GM19035 (cell line): ENCODE data around the gene TYMP.
A peak's percentile ranks its signal among the peaks of the same experiment; 100 is the strongest.

ENCODE experiments used
- ATAC-seq: cut with Tn5 transposase; IDR thresholded peaks from one replicate; pipeline ENCODE4 v1.9.1; 2021; ENCODE audit not compliant: unreplicated experiment

TYMP gene

GRCh38 chr22:50563413-50564160, 33.8 kb upstream of the TYMP start:
- no peak for ATAC-seq

DNA sequence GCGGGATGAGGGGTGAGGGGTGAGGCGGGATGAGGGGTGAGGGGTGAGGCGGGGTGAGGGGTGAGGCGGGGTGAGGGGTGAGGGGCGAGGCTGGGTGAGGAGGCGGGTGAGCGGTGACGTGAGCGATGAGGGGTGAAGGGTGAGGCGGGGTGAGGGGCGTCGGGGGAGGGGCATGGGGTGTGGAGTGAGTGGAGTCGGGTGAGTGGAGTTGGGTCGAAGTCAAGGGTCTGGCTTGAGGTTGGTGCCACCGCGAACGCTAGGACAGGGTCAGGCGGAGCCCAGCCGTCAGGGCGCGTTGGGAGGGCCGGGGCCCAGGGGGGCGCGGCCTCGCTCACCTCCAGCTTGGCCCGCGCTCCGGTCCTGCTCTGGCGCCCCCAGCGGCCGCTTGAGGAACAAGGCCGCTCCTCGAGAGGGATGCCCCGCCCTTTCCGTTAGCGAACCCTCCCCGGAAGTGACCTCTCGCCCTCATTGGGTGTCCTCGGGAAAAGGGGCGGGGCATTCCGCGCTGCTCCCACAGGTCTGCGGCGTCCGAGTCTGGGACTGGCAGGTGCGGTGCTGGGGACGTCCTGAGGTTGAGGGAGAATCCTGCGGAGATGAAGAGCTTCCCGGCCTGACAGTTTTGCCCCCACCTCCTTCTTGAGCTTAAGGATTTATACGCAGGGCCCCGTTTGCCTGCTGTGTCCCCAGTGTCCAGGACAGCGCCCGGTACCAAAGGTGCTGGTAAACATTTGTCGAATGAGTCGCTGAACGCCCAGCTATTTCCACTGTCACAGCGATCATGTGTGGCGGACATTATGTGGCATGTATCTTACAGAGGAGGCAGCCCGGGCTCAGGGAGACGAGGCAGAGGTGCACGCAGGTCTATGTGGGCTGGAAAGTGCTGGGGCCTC, 33.0 kb upstream of the TYMP start, which contains the start of gene SYCE3:
Gene SYCE3 (minus strand): TSS at position 397 of the 890 bp plus-strand sequence. CDS start 6,514 bp downstream, outside the sequence.
- ATAC-seq: peak; percentile 95

GRCh38 chr22:50561401-50562358, 31.9 kb upstream of the TYMP start:
- ATAC-seq: no peak

DNA sequence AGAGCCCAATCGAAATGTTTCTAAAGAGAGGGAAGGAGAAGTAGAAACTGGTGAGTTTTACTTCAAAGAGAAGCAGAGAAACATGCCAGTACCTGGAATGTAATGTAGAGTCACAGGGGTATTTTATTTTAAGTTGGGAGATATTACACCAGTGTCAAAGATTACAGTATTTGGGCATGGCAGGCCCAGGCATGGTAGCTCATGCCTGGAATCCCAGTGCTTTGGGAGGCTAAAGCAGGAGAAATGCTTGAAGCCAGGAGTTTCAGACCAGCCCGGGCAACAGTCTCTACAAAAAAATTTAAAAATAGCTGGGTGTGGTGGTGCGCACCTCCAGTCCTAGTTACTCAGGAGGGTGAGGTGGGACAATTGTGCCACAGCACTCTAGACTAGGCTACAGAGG, 30.2 kb upstream of the TYMP start:
- ATAC-seq: no peak

GRCh38 chr22:50556703-50557102, 26.9 kb upstream of the TYMP start:
- no peak for ATAC-seq

GRCh38 chr22:50553310-50553709, 23.5 kb upstream of the TYMP start:
- ATAC-seq: no peak

GRCh38 chr22:50551160-50551752, 21.4 kb upstream of the TYMP start:
- no peak for ATAC-seq

GRCh38 chr22:50550395-50550794, 20.6 kb upstream of the TYMP start:
- ATAC-seq: no peak

- ATAC-seq: no peak
These were observed 19.3 kb upstream of the TYMP start for GRCh38 chr22:50548921-50549790.

DNA sequence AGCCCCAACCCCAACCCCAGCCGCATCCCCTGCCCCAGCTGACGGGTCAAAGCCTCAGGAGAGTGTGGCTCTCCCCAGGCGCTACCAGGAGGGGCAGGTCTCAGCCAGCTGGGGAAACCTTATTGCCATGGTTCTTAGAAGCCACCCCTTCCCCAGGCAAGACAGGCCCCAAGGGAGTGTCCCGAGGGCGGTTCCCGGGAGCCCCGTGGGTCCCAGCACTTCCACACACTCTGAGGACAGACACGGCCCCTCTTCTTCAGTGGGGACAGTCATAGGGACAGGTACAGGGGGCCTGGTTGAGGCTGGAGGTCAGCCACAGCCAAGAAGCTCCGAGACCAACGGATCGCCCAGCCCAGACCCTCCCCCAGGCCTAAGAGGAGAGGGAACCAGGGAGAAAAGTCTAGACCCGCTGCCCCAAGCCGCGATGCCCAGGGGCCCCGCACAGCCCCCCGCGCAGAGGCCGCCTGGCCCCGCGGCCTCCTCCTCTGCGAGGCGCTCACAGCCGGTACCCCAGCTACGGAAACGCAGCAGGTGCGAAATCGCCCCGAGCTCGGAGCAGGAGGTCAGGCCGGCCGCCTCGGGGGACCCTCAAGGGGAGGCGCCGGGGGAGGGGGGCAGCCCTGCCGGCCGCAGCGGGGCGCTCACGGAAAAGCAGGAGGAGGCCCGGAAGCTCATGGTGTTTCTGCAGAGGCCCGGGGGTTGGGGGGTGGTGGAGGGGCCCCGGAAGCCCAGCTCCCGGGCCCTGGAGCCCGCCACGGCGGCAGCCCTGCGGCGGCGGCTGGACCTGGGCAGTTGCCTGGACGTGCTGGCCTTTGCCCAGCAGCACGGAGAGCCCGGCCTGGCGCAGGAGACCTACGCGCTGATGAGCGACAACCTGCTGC, 18.5 kb upstream of the TYMP start:
- ATAC-seq: no peak

DNA sequence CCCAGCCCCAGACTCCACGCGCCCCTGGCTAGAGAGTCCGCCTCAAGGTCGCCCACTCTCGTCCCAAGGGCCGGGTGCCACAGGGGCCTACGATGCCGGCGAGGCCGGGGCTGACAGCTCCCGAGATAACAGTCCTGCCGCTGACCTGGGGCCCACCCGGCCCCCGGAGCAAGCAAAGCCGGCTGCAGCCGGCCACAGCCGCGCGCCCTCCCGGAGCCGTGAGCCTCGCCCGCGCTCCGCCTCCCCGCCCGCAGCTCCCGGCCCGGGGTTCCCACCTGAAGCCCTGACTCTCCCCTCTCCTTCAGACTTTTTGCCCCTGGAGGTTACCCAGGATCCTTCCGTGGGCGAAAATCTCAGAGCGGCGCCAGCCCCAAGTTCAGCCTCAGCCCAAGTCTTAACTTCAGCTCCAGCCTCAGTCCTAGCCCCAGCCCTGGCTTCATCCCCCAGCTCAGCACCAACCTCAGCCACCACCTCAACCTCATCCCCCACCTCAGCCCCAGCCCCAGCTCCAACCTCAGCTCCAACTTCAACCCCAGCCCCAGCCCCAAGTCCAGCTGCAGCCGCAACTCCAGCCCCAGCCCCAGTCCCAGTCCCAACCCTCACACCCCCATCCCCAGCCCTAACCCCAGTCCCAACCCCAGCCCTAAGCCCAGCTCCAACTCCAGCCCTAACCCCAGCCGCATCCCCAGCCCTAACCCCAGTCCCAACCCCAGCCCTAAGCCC, 17.6 kb upstream of the TYMP start:
- ATAC-seq: no peak

DNA sequence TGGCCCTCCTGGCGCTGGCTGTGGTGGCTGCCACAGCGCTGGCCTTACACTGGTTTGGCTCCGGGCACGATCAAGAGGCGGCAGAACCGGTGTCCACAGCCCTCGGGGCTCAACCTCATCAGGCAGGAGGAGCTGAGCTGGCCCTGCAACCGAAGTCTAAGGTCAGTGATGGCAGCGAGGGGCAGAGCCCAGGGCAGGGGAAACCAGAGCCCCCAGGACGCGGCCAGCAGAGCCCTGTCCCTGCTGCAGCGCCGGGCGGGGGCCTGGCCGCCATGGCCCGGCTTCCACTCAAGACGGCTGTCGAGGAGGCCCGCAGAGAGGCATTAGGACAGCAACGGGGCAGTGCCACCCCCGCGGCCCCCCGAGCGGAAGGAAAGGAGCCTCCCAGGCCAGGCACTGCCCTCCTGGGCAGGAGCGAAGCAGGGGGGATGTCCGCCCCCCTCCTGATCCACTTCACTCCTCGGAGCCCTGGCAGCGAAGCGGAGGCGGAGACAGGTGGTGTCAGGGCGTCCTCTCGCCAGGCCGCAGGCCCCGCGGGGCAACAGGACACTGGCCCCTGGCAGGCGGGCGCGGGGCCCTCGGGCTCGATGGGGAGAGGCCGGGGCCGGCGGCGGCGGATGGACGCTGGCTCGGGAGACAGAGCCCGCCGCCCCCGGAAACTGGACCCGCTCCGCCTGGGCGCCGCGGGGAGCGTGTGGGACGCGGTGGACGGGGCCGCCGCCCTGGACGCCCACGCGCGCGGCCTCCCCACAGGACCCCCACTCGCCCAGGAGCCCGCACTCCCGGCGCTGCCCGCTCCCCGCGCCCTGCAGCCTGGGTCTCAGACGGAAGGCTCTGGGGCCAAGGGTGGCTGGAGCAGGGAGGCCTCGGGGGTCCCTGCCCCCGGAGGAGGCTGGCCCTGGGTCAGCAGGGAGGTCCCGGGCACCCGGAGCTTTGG, 16.8 kb upstream of the TYMP start:
- ATAC-seq: no peak

GRCh38 chr22:50545522-50546325, 15.9 kb upstream of the TYMP start, which contains the start of gene KLHDC7B:
Gene KLHDC7B (plus strand): TSS chr22:50545899. CDS start chr22:50546244, 345 bp downstream.
- ATAC-seq: no peak

GRCh38 chr22:50544746-50545253, 15.0 kb upstream of the TYMP start:
- no peak for ATAC-seq

GRCh38 chr22:50544078-50544745, 14.4 kb upstream of the TYMP start:
- no peak for ATAC-seq
